ENCODE results near the gene ASTN2. TPM values are rescaled to one million over a fixed set of nuclear protein-coding genes. Genes with fewer than 3 reads are reported as not detected.

ASTN2 gene
- total and polyA plus RNA-seq, 7 experiments from 2014 or later = 2.2 to 5.3 (median 4.0) TPM

DNA sequence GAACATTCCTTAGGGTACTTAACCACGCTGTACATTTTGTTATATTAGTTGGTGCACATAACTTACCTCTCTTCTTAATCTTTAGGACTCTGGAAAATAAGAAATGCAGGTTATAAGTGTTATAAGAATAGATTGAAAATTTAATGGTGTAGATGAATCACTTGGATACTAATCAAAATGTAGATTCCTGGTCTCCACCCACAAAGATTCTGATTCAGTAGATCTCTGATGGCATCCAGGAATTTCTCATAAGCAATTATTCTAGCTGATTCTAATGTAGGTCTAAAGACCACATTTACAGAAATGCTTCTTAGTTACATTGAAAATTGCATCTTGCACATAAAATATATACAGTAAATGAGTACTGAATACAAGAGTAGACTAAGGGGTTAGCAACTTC lies 38.9 kb upstream of the ASTN2 start:
- Mint-ChIP-seq H3K27me3 (no peaks in the 10 kb centered on the region), H3K9me3 (peaks cover 0 to 10% (median 3%) of the 10 kb centered on the region in 11 donors), H3K27ac (no peak overlapping the region), H3K36me3 (no peaks in the 10 kb centered on the region), H3K4me3 (no peak overlapping the region), H3K4me1 (no peaks in the 10 kb centered on the region)
- ATAC-seq (no peak), DNase-seq (no peak)
- CTCF ChIA-PET = no interaction called here
- intact Hi-C loops (cut with micrococcal nuclease) = no loop called here
- Histone ChIP-seq H3K9me3 (ENCODE audit: control insufficient read depth in 2 of 3, low read length in 3 of 3) (no peaks in the 10 kb centered on the region), H3K36me3 (ENCODE audit: control insufficient read depth in 2 of 3, insufficient read depth in 3 of 3, low read length in 3 of 3) (no peaks in the 10 kb centered on the region), H3K4me1 (ENCODE audit: control insufficient read depth in 2 of 2, insufficient read depth in 2 of 2, low read length in 2 of 2) (no peaks in the 10 kb centered on the region), H3K27ac (ENCODE audit: low read depth, low read length) (no peak overlapping the region), H3K4me3 (ENCODE audit: low read length) (no peak overlapping the region), H3K27me3 (ENCODE audit: control insufficient read depth in 2 of 2, insufficient read depth in 2 of 2, low read length in 2 of 2) (no peaks in the 10 kb centered on the region)
- POLR2A ChIA-PET = no interaction called here

- Mint-ChIP-seq H3K4me1 (no peaks in the 10 kb centered on the region), H3K27me3 (no peaks in the 10 kb centered on the region), H3K27ac (no peak overlapping the region), H3K4me3 (no peak overlapping the region), H3K9me3 (peaks cover 0 to 7% (median 2%) of the 10 kb centered on the region in 11 donors), H3K36me3 (no peaks in the 10 kb centered on the region)
- H3K36me3 ChIP-seq (ENCODE audit: control insufficient read depth in 2 of 3, insufficient read depth in 3 of 3, low read length in 3 of 3) = no peaks in the 10 kb centered on the region
- no peaks in the 10 kb centered on the region for H3K27me3 ChIP-seq (ENCODE audit: control insufficient read depth in 2 of 2, insufficient read depth in 2 of 2, low read length in 2 of 2)
- POLR2A ChIA-PET = no interaction called here
- H3K4me1 ChIP-seq (ENCODE audit: control insufficient read depth in 2 of 2, insufficient read depth in 2 of 2, low read length in 2 of 2) = no peaks in the 10 kb centered on the region
- no peak for DNase-seq
- no peak for ATAC-seq
- intact Hi-C loops (cut with micrococcal nuclease) = no loop called here
- no peaks in the 10 kb centered on the region for H3K9me3 ChIP-seq (ENCODE audit: control insufficient read depth in 2 of 3, low read length in 3 of 3)
- H3K4me3 ChIP-seq (ENCODE audit: low read length) = no peak overlapping the region
- H3K27ac ChIP-seq (ENCODE audit: low read depth, low read length) = no peak overlapping the region
- CTCF ChIA-PET = no interaction called here
These were observed 36.5 kb upstream of the ASTN2 start for GRCh38 chr9:117451311-117451710.

- Histone ChIP-seq H3K4me3 (ENCODE audit: low read length) (no peak overlapping the region), H3K27me3 (ENCODE audit: control insufficient read depth in 2 of 2, insufficient read depth in 2 of 2, low read length in 2 of 2) (no peaks in the 10 kb centered on the region), H3K27ac (ENCODE audit: low read depth, low read length) (no peak overlapping the region), H3K9me3 (ENCODE audit: control insufficient read depth in 2 of 3, low read length in 3 of 3) (no peaks in the 10 kb centered on the region), H3K36me3 (ENCODE audit: control insufficient read depth in 2 of 3, insufficient read depth in 3 of 3, low read length in 3 of 3) (no peaks in the 10 kb centered on the region), H3K4me1 (ENCODE audit: control insufficient read depth in 2 of 2, insufficient read depth in 2 of 2, low read length in 2 of 2) (no peaks in the 10 kb centered on the region)
- DNase-seq (no peak), ATAC-seq (no peak)
- H3K36me3 Mint-ChIP-seq = no peaks in the 10 kb centered on the region
- H3K4me3 Mint-ChIP-seq = no peak overlapping the region
- ChIA-PET CTCF (no interaction called here), POLR2A (no interaction called here)
- H3K4me1 Mint-ChIP-seq = no peaks in the 10 kb centered on the region
- H3K27me3 Mint-ChIP-seq = peaks cover 0 to 7% (median 0%) of the 10 kb centered on the region in 5 donors
- H3K9me3 Mint-ChIP-seq = peaks cover 0 to 4% (median 0%) of the 10 kb centered on the region in 11 donors
- no peak overlapping the region for H3K27ac Mint-ChIP-seq
- intact Hi-C loops (cut with micrococcal nuclease) = no loop called here
These were observed 33.2 kb upstream of the ASTN2 start for GRCh38 chr9:117448066-117448465.

DNA sequence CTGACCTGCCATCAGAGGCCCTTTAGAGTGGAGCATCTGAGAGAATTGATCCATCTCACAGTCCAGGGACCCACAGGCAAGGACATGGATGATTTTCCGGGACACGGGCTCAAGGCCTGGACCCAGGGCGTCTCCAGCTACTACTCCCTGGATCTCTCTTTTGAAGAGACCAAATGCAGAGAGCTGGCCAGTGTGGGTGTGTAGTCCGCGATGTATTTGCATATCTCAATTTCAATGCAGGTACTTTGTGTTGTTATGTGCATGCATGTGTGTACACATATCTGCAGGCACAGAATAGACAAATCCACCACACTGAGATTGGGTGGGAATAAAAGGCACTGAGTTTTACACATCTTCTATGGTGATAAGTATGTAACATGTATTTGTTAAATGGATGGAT lies 30.8 kb upstream of the ASTN2 start:
- Mint-ChIP-seq H3K4me3 (no peak overlapping the region), H3K36me3 (no peaks in the 10 kb centered on the region), H3K9me3 (peaks cover 0 to 7% (median 3%) of the 10 kb centered on the region in 11 donors), H3K27me3 (peaks cover 0 to 7% (median 5%) of the 10 kb centered on the region in 5 donors), H3K4me1 (no peaks in the 10 kb centered on the region), H3K27ac (no peak overlapping the region)
- no peak overlapping the region for H3K27ac ChIP-seq (ENCODE audit: low read depth, low read length)
- H3K36me3 ChIP-seq (ENCODE audit: control insufficient read depth in 2 of 3, insufficient read depth in 3 of 3, low read length in 3 of 3) = no peaks in the 10 kb centered on the region
- H3K4me1 ChIP-seq (ENCODE audit: control insufficient read depth in 2 of 2, insufficient read depth in 2 of 2, low read length in 2 of 2) = no peaks in the 10 kb centered on the region
- no peaks in the 10 kb centered on the region for H3K27me3 ChIP-seq (ENCODE audit: control insufficient read depth in 2 of 2, insufficient read depth in 2 of 2, low read length in 2 of 2)
- H3K9me3 ChIP-seq (ENCODE audit: control insufficient read depth in 2 of 3, low read length in 3 of 3) = no peaks in the 10 kb centered on the region
- CTCF ChIA-PET = no interaction called here
- DNase-seq (no peak), ATAC-seq (no peak)
- H3K4me3 ChIP-seq (ENCODE audit: low read length) = no peak overlapping the region
- intact Hi-C loops (cut with micrococcal nuclease) = no loop called here
- POLR2A ChIA-PET = no interaction called here

GRCh38 chr9:117444501-117444900 lies 29.6 kb upstream of the ASTN2 start:
- H3K4me3 ChIP-seq (ENCODE audit: low read length) = no peak overlapping the region
- POLR2A ChIA-PET = no interaction called here
- H3K9me3 ChIP-seq (ENCODE audit: control insufficient read depth in 2 of 3, low read length in 3 of 3) = no peaks in the 10 kb centered on the region
- no peaks in the 10 kb centered on the region for H3K27me3 ChIP-seq (ENCODE audit: control insufficient read depth in 2 of 2, insufficient read depth in 2 of 2, low read length in 2 of 2)
- Mint-ChIP-seq H3K4me1 (no peaks in the 10 kb centered on the region), H3K9me3 (peaks cover 0 to 7% (median 3%) of the 10 kb centered on the region in 11 donors), H3K27ac (no peak overlapping the region), H3K36me3 (no peaks in the 10 kb centered on the region), H3K27me3 (peaks cover 0 to 7% (median 5%) of the 10 kb centered on the region in 5 donors), H3K4me3 (no peak overlapping the region)
- no peak for DNase-seq
- CTCF ChIA-PET = no interaction called here
- ATAC-seq = no peak
- no peak overlapping the region for H3K27ac ChIP-seq (ENCODE audit: low read depth, low read length)
- intact Hi-C loops (cut with micrococcal nuclease) = no loop called here
- no peaks in the 10 kb centered on the region for H3K36me3 ChIP-seq (ENCODE audit: control insufficient read depth in 2 of 3, insufficient read depth in 3 of 3, low read length in 3 of 3)
- no peaks in the 10 kb centered on the region for H3K4me1 ChIP-seq (ENCODE audit: control insufficient read depth in 2 of 2, insufficient read depth in 2 of 2, low read length in 2 of 2)

DNA sequence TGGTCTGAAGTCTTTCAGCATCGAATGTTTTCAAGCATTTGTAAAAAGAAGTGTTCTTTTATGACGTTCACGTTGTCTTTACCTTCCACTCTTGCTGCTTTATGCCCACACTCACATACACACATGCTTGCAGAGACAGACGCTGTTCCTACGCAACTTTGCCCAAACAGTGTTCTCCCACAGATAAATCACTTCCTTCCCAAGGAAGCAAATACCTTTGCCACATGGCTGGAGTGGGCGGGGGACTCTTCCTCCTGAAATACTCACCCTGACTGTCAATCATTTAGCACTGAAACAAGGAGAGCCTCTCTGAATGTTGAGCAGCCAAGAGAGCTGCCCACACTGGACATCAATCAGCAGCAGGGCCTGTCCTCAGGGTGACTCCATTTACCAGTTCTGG lies 22.4 kb upstream of the ASTN2 start:
- no peaks in the 10 kb centered on the region for H3K36me3 ChIP-seq (ENCODE audit: control insufficient read depth in 2 of 3, insufficient read depth in 3 of 3, low read length in 3 of 3)
- Mint-ChIP-seq H3K4me1 (no peaks in the 10 kb centered on the region), H3K4me3 (no peak overlapping the region), H3K27me3 (peaks cover 0 to 5% (median 0%) of the 10 kb centered on the region in 5 donors), H3K36me3 (no peaks in the 10 kb centered on the region), H3K9me3 (peaks cover 0 to 15% (median 4%) of the 10 kb centered on the region in 11 donors), H3K27ac (no peak overlapping the region)
- ATAC-seq (no peak), DNase-seq (no peak)
- no peaks in the 10 kb centered on the region for H3K9me3 ChIP-seq (ENCODE audit: control insufficient read depth in 2 of 3, low read length in 3 of 3)
- POLR2A ChIA-PET = no interaction called here
- no peak overlapping the region for H3K4me3 ChIP-seq (ENCODE audit: low read length)
- H3K27ac ChIP-seq (ENCODE audit: low read depth, low read length) = no peak overlapping the region
- CTCF ChIA-PET = no interaction called here
- H3K27me3 ChIP-seq (ENCODE audit: control insufficient read depth in 2 of 2, insufficient read depth in 2 of 2, low read length in 2 of 2) = no peaks in the 10 kb centered on the region
- intact Hi-C loops (cut with micrococcal nuclease) = no loop called here
- H3K4me1 ChIP-seq (ENCODE audit: control insufficient read depth in 2 of 2, insufficient read depth in 2 of 2, low read length in 2 of 2) = no peaks in the 10 kb centered on the region

DNA sequence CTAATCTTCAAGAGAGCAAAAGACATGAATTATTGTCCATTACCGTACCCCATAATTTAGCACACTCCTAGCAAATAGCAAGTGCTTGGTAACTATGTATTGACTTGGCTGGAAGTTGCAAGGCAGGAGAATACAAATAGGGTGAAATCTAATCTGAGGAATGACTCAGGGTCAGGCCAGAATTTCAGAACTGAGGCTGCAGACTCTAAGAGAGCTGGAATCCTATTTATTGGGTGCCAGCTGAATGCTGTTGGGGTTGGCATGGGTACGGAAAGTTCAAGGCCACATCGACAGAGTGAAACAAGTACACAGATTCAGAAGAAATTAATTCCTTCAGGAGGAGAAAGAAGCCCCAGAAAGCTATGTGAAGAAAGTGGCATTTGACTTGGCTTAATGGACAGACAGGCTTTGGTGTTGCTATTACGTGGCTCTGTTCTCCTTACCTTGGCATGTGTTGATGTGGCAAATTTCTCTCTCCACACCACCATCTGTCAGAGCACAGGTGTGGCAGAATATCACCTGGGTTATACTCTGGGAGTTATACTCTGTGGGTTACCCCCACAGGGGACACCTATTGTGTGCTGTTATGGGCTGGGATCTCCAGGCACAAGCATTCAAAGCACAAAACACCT lies 20.9 kb upstream of the ASTN2 start:
- ATAC-seq (no peak), DNase-seq (no peak)
- intact Hi-C loops (cut with micrococcal nuclease) = no loop called here
- Histone ChIP-seq H3K36me3 (ENCODE audit: control insufficient read depth in 2 of 3, insufficient read depth in 3 of 3, low read length in 3 of 3) (no peaks in the 10 kb centered on the region), H3K9me3 (ENCODE audit: control insufficient read depth in 2 of 3, low read length in 3 of 3) (no peaks in the 10 kb centered on the region), H3K4me3 (ENCODE audit: low read length) (no peak overlapping the region), H3K27me3 (ENCODE audit: control insufficient read depth in 2 of 2, insufficient read depth in 2 of 2, low read length in 2 of 2) (no peaks in the 10 kb centered on the region), H3K27ac (ENCODE audit: low read depth, low read length) (no peak overlapping the region), H3K4me1 (ENCODE audit: control insufficient read depth in 2 of 2, insufficient read depth in 2 of 2, low read length in 2 of 2) (no peaks in the 10 kb centered on the region)
- Mint-ChIP-seq H3K4me3 (no peak overlapping the region), H3K27ac (no peak overlapping the region), H3K27me3 (no peaks in the 10 kb centered on the region), H3K36me3 (no peaks in the 10 kb centered on the region), H3K9me3 (peaks cover 0 to 10% (median 4%) of the 10 kb centered on the region in 11 donors), H3K4me1 (no peaks in the 10 kb centered on the region)
- CTCF ChIA-PET = interaction anchor here (0.8 kb wide), 1 partner anchor 10 kb away, joined by 4 read pairs; no protein-coding TSS in a partner anchor
- POLR2A ChIA-PET = no interaction called here
